Heart left ventricle (tissue), 13 donors: ENCODE data around the gene BLOC1S6.

Experiments used
- POLR2A ChIP-seq, 2 donors: fragments of 450-650 bp; IDR thresholded peaks; one replicate each; pipeline ENCODE4 v1.6.1; 2017; ENCODE audit warnings: antibody characterized with exemption in 2 of 2, mild to moderate bottlenecking in 2 of 2, moderate library complexity in 2 of 2
- TF ChIP-seq, protein P1 (sequence below), 12 donors: fragments of 200-600 bp; sonication (generic) in 4 of 12; IDR thresholded peaks; one replicate each; pipeline versions ENCODE4 v1.5.0 to v1.8.0; 2018 to 2022; ENCODE audit warnings: antibody characterized with exemption in 12 of 12, mild to moderate bottlenecking in 5 of 12
- donor health status: ischemic (EF 13 %, LVEDD 7.1; RV severe dilation, severe dysfunction).
- donor health status: DM: no; HTN: yes; CAD: no.
- donor health status: DM: no; HTN: no; CAD: no.
- donor health status: ischemic (EF 25% LVEDD 6.9; RV normal size, moderate dysfunction).
- donor health status: ischemic (EF 25% LVEDD 5.7; RV mildly dilated, moderate dysfunction).
- donor health status: ischemic (EF 35%, LVEDD 5.7; RV mildly dilated, moderate dysfunction).
- donor health status: nonischemic (EF 11% LVEDD 7.7; RV severe dilation, severe dysfunction).
- donor health status: DM: yes; HTN: yes; CAD: no.
- donor health status: PGD.
- donor health status: ischemic (EF 29% LVEDD 5.4; RV normal size, mild dysfunction).
- donor health status: nonischemic (EF 23%, LVEDD 6.1; RV moderate dilation, normal function).

GRCh38 chr15:45646220-45646619 is 59.0 kb downstream of the BLOC1S6 start:
- TF ChIP-seq, protein P1, sequence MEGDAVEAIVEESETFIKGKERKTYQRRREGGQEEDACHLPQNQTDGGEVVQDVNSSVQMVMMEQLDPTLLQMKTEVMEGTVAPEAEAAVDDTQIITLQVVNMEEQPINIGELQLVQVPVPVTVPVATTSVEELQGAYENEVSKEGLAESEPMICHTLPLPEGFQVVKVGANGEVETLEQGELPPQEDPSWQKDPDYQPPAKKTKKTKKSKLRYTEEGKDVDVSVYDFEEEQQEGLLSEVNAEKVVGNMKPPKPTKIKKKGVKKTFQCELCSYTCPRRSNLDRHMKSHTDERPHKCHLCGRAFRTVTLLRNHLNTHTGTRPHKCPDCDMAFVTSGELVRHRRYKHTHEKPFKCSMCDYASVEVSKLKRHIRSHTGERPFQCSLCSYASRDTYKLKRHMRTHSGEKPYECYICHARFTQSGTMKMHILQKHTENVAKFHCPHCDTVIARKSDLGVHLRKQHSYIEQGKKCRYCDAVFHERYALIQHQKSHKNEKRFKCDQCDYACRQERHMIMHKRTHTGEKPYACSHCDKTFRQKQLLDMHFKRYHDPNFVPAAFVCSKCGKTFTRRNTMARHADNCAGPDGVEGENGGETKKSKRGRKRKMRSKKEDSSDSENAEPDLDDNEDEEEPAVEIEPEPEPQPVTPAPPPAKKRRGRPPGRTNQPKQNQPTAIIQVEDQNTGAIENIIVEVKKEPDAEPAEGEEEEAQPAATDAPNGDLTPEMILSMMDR (IDR thresholded peaks at IDR 0.05), result no peak
- no peak for TF ChIP-seq POLR2A (IDR thresholded peaks at IDR 0.05)
